Keratinocyte (primary cell): ENCODE measurements around the gene ATXN2L. TPM values are rescaled to one million over a fixed set of nuclear protein-coding genes. Genes with fewer than 3 reads are reported as not detected.
"Not testable (repeated sequence)": the region's sequence is repeated elsewhere in the genome, so short reads cannot be mapped to it uniquely, and the experiment has no call there.

Source experiments
- DNase-seq: peaks from one replicate; pipeline ENCODE4 v3.0.0-alpha.2; 2011; ENCODE audit warnings: low read depth, missing footprints, low spot score
- FAIRE-seq: peaks from 2 replicates; lab custom pipeline; 2011; peaks lifted over from hg19 to GRCh38; lab: Jason Lieb, UNC
- H2AFZ ChIP-seq: 2 replicates; pipeline ENCODE4 v1.6.0; 2012; ENCODE audit warnings: low read length, control low read depth, inconsistent platforms; ENCODE audit not compliant: control insufficient read depth
- H3K27ac ChIP-seq: 2 replicates; pipeline ENCODE4 v1.5.1; 2011; ENCODE audit warnings: low read length; ENCODE audit not compliant: control insufficient read depth, insufficient read depth
- H3K27me3 ChIP-seq: 3 replicates; pipeline ENCODE4 v1.6.0; 2011; ENCODE audit warnings: low read length; ENCODE audit not compliant: control insufficient read depth, insufficient read depth; ENCODE audit errors: extremely low read depth
- H3K36me3 ChIP-seq, 2 experiments: 2 replicates in 1 of 2; 3 replicates in 1 of 2; pipeline ENCODE4 v1.5.1; 2011; ENCODE audit warnings: low read length in 2 of 2, mild to moderate bottlenecking in 1 of 2; ENCODE audit not compliant: control insufficient read depth in 2 of 2, insufficient read depth in 2 of 2; ENCODE audit errors: extremely low read depth in 1 of 2
- H3K4me1 ChIP-seq: 3 replicates; pipeline ENCODE4 v1.5.1; 2011; ENCODE audit warnings: low read length; ENCODE audit not compliant: control insufficient read depth, insufficient read depth; ENCODE audit errors: extremely low read depth
- H3K4me2 ChIP-seq: 3 replicates; pipeline ENCODE4 v1.6.0; 2011; ENCODE audit warnings: low read depth, low read length; ENCODE audit not compliant: control insufficient read depth, insufficient read depth; ENCODE audit errors: extremely low read depth
- H3K4me3 ChIP-seq, 3 experiments: fragments of 200-600 bp in 1 of 3; sonication (generic) in 1 of 3; 2 replicates in 2 of 3; 3 replicates in 1 of 3; pipeline ENCODE4 v1.5.1; 2011 to 2016; ENCODE audit warnings: low read length in 3 of 3, mild to moderate bottlenecking in 3 of 3, control low read depth in 2 of 3, inconsistent platforms in 1 of 3, low read depth in 1 of 3, mixed read lengths in 1 of 3, mixed run types in 1 of 3, moderate library complexity in 1 of 3; ENCODE audit not compliant: control insufficient read depth in 2 of 3, insufficient read depth in 2 of 3; ENCODE audit errors: extremely low read depth in 1 of 3
- H3K79me2 ChIP-seq: 2 replicates; pipeline ENCODE4 v1.6.0; 2012; ENCODE audit warnings: low read length; ENCODE audit not compliant: control insufficient read depth, insufficient read depth
- H3K9ac ChIP-seq: 3 replicates; pipeline ENCODE4 v1.6.0; 2011; ENCODE audit warnings: low read length; ENCODE audit not compliant: control insufficient read depth, insufficient read depth; ENCODE audit errors: extremely low read depth
- H3K9me1 ChIP-seq: 3 replicates; pipeline ENCODE4 v1.6.0; 2011; ENCODE audit warnings: low read length; ENCODE audit not compliant: control insufficient read depth, insufficient read depth; ENCODE audit errors: extremely low read depth
- H3K9me3 ChIP-seq: 2 replicates; pipeline ENCODE4 v1.5.1; 2012; ENCODE audit warnings: low read depth, low read length; ENCODE audit not compliant: control insufficient read depth
- H4K20me1 ChIP-seq: 3 replicates; pipeline ENCODE4 v1.6.0; 2011; ENCODE audit warnings: low read length; ENCODE audit not compliant: control insufficient read depth, insufficient read depth; ENCODE audit errors: extremely low read depth
- CTCF ChIP-seq, 3 experiments: IDR thresholded peaks in 1 of 3; conservative IDR thresholded peaks in 1 of 3; optimal IDR thresholded peaks in 1 of 3; 2 replicates in 2 of 3; 3 replicates in 1 of 3; pipeline versions ENCODE3 to v1.5.1; 2011; ENCODE audit warnings: low read length in 3 of 3, mild to moderate bottlenecking in 3 of 3, moderate library complexity in 2 of 3, control low read depth in 1 of 3, inconsistent platforms in 1 of 3; ENCODE audit not compliant: insufficient read depth in 2 of 3; ENCODE audit errors: extremely low read depth in 1 of 3
- EZH2 ChIP-seq: IDR thresholded peaks from one replicate; pipeline ENCODE4 v1.6.1; 2012; ENCODE audit warnings: inconsistent platforms, mild to moderate bottlenecking, low read length, moderate library complexity
- dilution Hi-C: fragments of 300-500 bp; cut with MboI; formaldehyde crosslinking; loops from one replicate; pipeline ENCODE4 v1.7.0; 2020; ENCODE audit warnings: low sequenced_read_pairs; ENCODE audit not compliant: extremely low pct_ligation_motif_present
- polyA minus RNA-seq, 3 experiments: library from RNA; depleted of rRNA, polyadenylated mRNA; stranded (reverse); fragments of >200 nt; gene quantifications; 1 replicate in 1 of 3; 2 replicates in 1 of 3; 3 replicates in 1 of 3; pipeline ENCODE4 v1.2.3, GENCODE V29; 2011
- polyA plus RNA-seq, 5 experiments: library from polyadenylated mRNA; depleted of rRNA in 3 of 5; stranded (reverse) in 3 of 5; stranded (forward) in 1 of 5; unstranded in 1 of 5; fragments of >200 nt; gene quantifications; 1 replicate in 1 of 5; 2 replicates in 3 of 5; 3 replicates in 1 of 5; pipeline versions ENCODE4 v1.2.1 to v1.2.3, GENCODE V29; 2011 to 2012; ENCODE audit warnings: missing spikeins in 2 of 5, low read depth in 1 of 5, low replicate concordance in 1 of 5

ATXN2L gene
- polyA plus RNA-seq (10.5 to 28.1 TPM (median 11.8 TPM) in 3 replicates), polyA minus RNA-seq (12.0 to 101 TPM (median 27.9 TPM) in 3 replicates)
- polyA plus RNA-seq (2011; ENCODE audit: low read depth), result 46.3 TPM
- polyA plus RNA-seq (2011; cell fraction: cytosol; rRNA removed), result 20.9 and 35.7 TPM in 2 replicates
- polyA plus RNA-seq (2011; cell fraction: nucleus; rRNA removed), result 89.7 and 115 TPM in 2 replicates
- polyA plus RNA-seq (2012; ENCODE audit: low replicate concordance), result 69.0 and 70.4 TPM in 2 replicates
- polyA minus RNA-seq (2011; cell fraction: cytosol; rRNA and poly(A)+ RNA removed), result 51.4 TPM
- polyA minus RNA-seq (2011; cell fraction: nucleus; rRNA and poly(A)+ RNA removed), result 42.2 and 54.4 TPM in 2 replicates

GRCh38 chr16:28822520-28823290 lies at the start of gene ATXN2L:
TSS of gene ATXN2L (plus strand) at chr16:28822999. CDS start at chr16:28823260, 261 bp downstream.
- Histone ChIP-seq H4K20me1 (peaks cover 5% of the 10 kb centered on the region), H3K4me1 (peaks cover 22% of the 10 kb centered on the region), H3K4me2 (peak within 1 kb of the TSS; percentile 81), H3K9ac (peak within 1 kb of the TSS; percentile 98), H3K27ac (peak within 1 kb of the TSS; percentile 92), H3K4me3 (peak within 1 kb of the TSS; percentile 89 to 99 (median 95)), H3K9me3 (no peaks in the 10 kb centered on the region), H3K36me3 (peaks cover 12 to 28% of the 10 kb centered on the region in 2 experiments), H2AFZ (peak within 1 kb of the TSS; percentile 90), H3K27me3 (no peaks in the 10 kb centered on the region), H3K9me1 (no peaks in the 10 kb centered on the region), H3K79me2 (peaks cover 41% of the 10 kb centered on the region)
- FAIRE-seq, result peak; percentile 17
- peak; percentile 46 for DNase-seq
- TF ChIP-seq CTCF (optimal IDR thresholded peaks at IDR 0.05 in 1 of 3, IDR thresholded peaks at IDR 0.05 in 1 of 3, conservative IDR thresholded peaks at IDR 0.05 in 1 of 3; ENCODE audit: extremely low read depth in 1 of 3, insufficient read depth in 2 of 3, low read length in 3 of 3) (peak in 1 of 3 experiments; percentile 16), EZH2 (no peak)
- dilution Hi-C loops, result no loop called here

- H4K20me1 ChIP-seq, H3K79me2 ChIP-seq, H3K36me3 ChIP-seq, H3K27me3 ChIP-seq, H3K27ac ChIP-seq, H3K9me3 ChIP-seq, H3K4me1 ChIP-seq, H3K9ac ChIP-seq, H3K4me2 ChIP-seq, dilution Hi-C loops, FAIRE-seq, H3K9me1 ChIP-seq, DNase-seq, H3K4me3 ChIP-seq, H2AFZ ChIP-seq: not testable (repeated sequence)
Observed at GRCh38 chr16:28781697-28782096, 41.1 kb upstream of the ATXN2L start.

- H3K9me1 ChIP-seq, H3K9me3 ChIP-seq, DNase-seq, H3K36me3 ChIP-seq, dilution Hi-C loops, FAIRE-seq, H3K27me3 ChIP-seq, H2AFZ ChIP-seq, H3K9ac ChIP-seq, H3K79me2 ChIP-seq, H3K4me2 ChIP-seq, H3K27ac ChIP-seq, H3K4me3 ChIP-seq, H3K4me1 ChIP-seq, H4K20me1 ChIP-seq: not testable (repeated sequence)
Observed at GRCh38 chr16:28782357-28782756, 40.4 kb upstream of the ATXN2L start.
